Esophagus muscularis mucosa (tissue), 3 donors: ENCODE results near the gene UPK3B.
"Not testable (repeated sequence)": the region's sequence is repeated elsewhere in the genome, so short reads cannot be mapped to it uniquely, and the experiment has no call there.

Experiments
- POLR2AphosphoS5 ChIP-seq, 2 donors: sonication (generic); formaldehyde crosslinking; IDR thresholded peaks; one replicate each; pipeline ENCODE4 v1.6.1; 2017; ENCODE audit warnings: antibody characterized with exemption in 2 of 2
- TF ChIP-seq, protein P1 (sequence below), 3 experiments: fragments of 200-600 bp in 2 of 3; fragments of 450-650 bp in 1 of 3; sonication (generic) in 2 of 3; IDR thresholded peaks; one replicate each; pipeline ENCODE4 v1.5.1; 2017 to 2019; ENCODE audit warnings: antibody characterized with exemption in 3 of 3, mild to moderate bottlenecking in 2 of 3, moderate library complexity in 1 of 3

DNA sequence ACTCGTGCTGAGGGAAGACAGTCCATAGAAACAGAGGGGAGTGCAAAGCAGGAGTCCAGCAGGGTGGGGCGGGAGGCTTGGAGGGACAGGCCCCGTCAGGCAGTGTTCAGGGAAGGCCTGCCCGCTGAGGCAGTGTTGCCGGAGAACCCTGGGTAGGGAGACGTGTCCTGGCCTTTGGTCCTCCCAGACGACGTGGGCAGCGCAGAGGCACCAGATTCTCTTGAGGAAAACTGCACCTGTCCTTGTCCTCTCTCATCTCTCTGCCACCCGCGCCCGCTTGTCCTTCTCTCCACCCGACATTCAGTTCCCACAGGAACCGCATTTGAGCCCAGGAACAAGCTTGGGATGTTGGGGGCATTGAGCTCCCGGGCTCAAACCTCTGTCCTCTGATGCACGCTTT, 14.6 kb upstream of the UPK3B start:
- TF ChIP-seq, protein P1, sequence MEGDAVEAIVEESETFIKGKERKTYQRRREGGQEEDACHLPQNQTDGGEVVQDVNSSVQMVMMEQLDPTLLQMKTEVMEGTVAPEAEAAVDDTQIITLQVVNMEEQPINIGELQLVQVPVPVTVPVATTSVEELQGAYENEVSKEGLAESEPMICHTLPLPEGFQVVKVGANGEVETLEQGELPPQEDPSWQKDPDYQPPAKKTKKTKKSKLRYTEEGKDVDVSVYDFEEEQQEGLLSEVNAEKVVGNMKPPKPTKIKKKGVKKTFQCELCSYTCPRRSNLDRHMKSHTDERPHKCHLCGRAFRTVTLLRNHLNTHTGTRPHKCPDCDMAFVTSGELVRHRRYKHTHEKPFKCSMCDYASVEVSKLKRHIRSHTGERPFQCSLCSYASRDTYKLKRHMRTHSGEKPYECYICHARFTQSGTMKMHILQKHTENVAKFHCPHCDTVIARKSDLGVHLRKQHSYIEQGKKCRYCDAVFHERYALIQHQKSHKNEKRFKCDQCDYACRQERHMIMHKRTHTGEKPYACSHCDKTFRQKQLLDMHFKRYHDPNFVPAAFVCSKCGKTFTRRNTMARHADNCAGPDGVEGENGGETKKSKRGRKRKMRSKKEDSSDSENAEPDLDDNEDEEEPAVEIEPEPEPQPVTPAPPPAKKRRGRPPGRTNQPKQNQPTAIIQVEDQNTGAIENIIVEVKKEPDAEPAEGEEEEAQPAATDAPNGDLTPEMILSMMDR (IDR thresholded peaks at IDR 0.05) = not testable (repeated sequence)
- TF ChIP-seq POLR2AphosphoS5 (IDR thresholded peaks at IDR 0.05) = not testable (repeated sequence)
